Pancreas (tissue), 10 donors: ENCODE results near the gene TRMT10C. TPM values are rescaled to one million over a fixed set of nuclear protein-coding genes. Genes with fewer than 3 reads are reported as not detected.

Source experiments
- ATAC-seq, 4 donors: fragments of 200-7000 bp; cut with Tn5 transposase; one replicate each; pipeline versions ENCODE4 v1.8.0 to v1.9.1; 2020; ENCODE audit warnings: mild to moderate bottlenecking in 4 of 4, moderate library complexity in 4 of 4
- DNase-seq, 6 donors: peaks; one replicate each; pipeline ENCODE4 v3.0.0-alpha.2; 2020
- FAIRE-seq: peaks from 2 replicates; lab custom pipeline; 2012; peaks lifted over from hg19 to GRCh38; lab: Jason Lieb, UNC
- H3K27ac ChIP-seq, 4 donors: fragments of 200-600 bp; sonication (generic); 1 replicate in 3 of 4; 2 replicates in 1 of 4; pipeline versions ENCODE4 v1.5.0 to v1.8.0; 2020
- H3K27me3 ChIP-seq, 4 donors: fragments of 200-600 bp; one replicate each; pipeline ENCODE4 v1.8.0; 2021
- H3K36me3 ChIP-seq, 3 donors: fragments of 200-600 bp; sonication (generic) in 1 of 3; one replicate each; pipeline versions ENCODE4 v1.5.0 to v1.8.0; 2020 to 2021
- H3K4me1 ChIP-seq, 3 donors: fragments of 200-600 bp; one replicate each; pipeline ENCODE4 v1.8.0; 2021
- H3K4me3 ChIP-seq, 4 donors: fragments of 200-600 bp; sonication (generic) in 2 of 4; one replicate each; pipeline versions ENCODE4 v1.5.0 to v1.8.0; 2020 to 2021
- H3K9me3 ChIP-seq, 4 donors: fragments of 200-600 bp; one replicate each; pipeline ENCODE4 v1.8.0; 2021
- WGBS, 2 donors: extraction: QIAGEN DNeasy Blood & Tissue Kit; methylation state at CpG; one replicate each; pipeline ENCODE4 v1.1.7; 2013; 5-methylcytosine and 5-hydroxymethylcytosine counted together
- intact Hi-C, 3 donors: fragments of 100-400 bp; cut with DNase I; formaldehyde crosslinking; loops; one replicate each; pipeline versions ENCODE4 v1.11.1 to v1.14.2; 2022
- polyA plus RNA-seq, 2 donors: library from polyadenylated mRNA; stranded (reverse); fragments of 200-250 nt; gene quantifications; one replicate each; pipeline ENCODE4 v1.2.3, GENCODE V29; 2013
- total RNA-seq, 6 donors: library from RNA; stranded (reverse); fragmentation: NEBNext Ultra II Directional in 4 of 6; extraction: Animal tissue kit (Norgen Biotek cat#: 25700) in 4 of 6; gene quantifications; one replicate each; pipeline versions ENCODE4 v1.2.1 to v1.2.4, GENCODE V29; 2021 to 2023
- TF ChIP-seq, protein P1 (sequence below), 4 donors: fragments of 200-600 bp; sonication (generic) in 3 of 4; IDR thresholded peaks; one replicate each; pipeline versions ENCODE4 v1.5.0 to v1.8.0; 2021; ENCODE audit warnings: antibody characterized with exemption in 4 of 4
- donor health status: healthy with polysubstance abuse.
- donor health status: DM: no; HTN: no; CAD: no; lungs with moderate emphysema.
- donor health status: DM: no; HTN: no; CAD: no.
- donor health status: control.
- donor health status: control.
- donor health status: Bipolar disorder and iron deficiency.
- donor health status: DM: yes; HTN: yes; CAD: no.
- donor health status: DM: no; HTN: no; CAD: no.
- donor health status: DM: no; HTN: no; CAD: no.
- donor health status: DM: yes; HTN: yes; CAD: no.

Gene TRMT10C
- total and polyA plus RNA-seq, 8 donors, result 3.7 to 8.4 (median 6.8) TPM

- H3K27ac ChIP-seq, result peak overlapping the region; percentile 94 to 99 (median 97)
- ATAC-seq (peak; percentile 66 to 78 (median 70)), DNase-seq (peak in 4 of 6 donors; percentile 54 to 70 (median 58)), FAIRE-seq (no peak)
- no peaks in the 10 kb centered on the region for H3K9me3 ChIP-seq
- WGBS, 2 donors, result 0% methylated on average over 37 to 41 of the region's 41 CpGs
- intact Hi-C loops, result no loop called here
- peaks cover 12 to 23% (median 17%) of the 10 kb centered on the region in 3 donors for H3K4me1 ChIP-seq
- TF ChIP-seq, protein P1, sequence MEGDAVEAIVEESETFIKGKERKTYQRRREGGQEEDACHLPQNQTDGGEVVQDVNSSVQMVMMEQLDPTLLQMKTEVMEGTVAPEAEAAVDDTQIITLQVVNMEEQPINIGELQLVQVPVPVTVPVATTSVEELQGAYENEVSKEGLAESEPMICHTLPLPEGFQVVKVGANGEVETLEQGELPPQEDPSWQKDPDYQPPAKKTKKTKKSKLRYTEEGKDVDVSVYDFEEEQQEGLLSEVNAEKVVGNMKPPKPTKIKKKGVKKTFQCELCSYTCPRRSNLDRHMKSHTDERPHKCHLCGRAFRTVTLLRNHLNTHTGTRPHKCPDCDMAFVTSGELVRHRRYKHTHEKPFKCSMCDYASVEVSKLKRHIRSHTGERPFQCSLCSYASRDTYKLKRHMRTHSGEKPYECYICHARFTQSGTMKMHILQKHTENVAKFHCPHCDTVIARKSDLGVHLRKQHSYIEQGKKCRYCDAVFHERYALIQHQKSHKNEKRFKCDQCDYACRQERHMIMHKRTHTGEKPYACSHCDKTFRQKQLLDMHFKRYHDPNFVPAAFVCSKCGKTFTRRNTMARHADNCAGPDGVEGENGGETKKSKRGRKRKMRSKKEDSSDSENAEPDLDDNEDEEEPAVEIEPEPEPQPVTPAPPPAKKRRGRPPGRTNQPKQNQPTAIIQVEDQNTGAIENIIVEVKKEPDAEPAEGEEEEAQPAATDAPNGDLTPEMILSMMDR (IDR thresholded peaks at IDR 0.05), result no peak
- H3K27me3 ChIP-seq, result no peaks in the 10 kb centered on the region
- no peaks in the 10 kb centered on the region for H3K36me3 ChIP-seq
- peak overlapping the region; percentile 74 to 90 (median 88) for H3K4me3 ChIP-seq
These were observed 12.9 kb downstream of the TRMT10C start for GRCh38 chr3:101574388-101575112.

GRCh38 chr3:101577286-101577685, 15.6 kb downstream of the TRMT10C start:
- FAIRE-seq, result no peak
- intact Hi-C loops, result no loop called here
- TF ChIP-seq, protein P1 (IDR thresholded peaks at IDR 0.05), result no peak
- no peaks in the 10 kb centered on the region for H3K36me3 ChIP-seq
- no peak overlapping the region for H3K27ac ChIP-seq
- H3K4me1 ChIP-seq, result peaks cover 19 to 28% (median 27%) of the 10 kb centered on the region in 3 donors
- no peaks in the 10 kb centered on the region for H3K27me3 ChIP-seq
- no peaks in the 10 kb centered on the region for H3K9me3 ChIP-seq
- 89 to 98% methylated on average over 6 of the region's 6 CpGs for WGBS, 2 donors
- no peak for ATAC-seq
- DNase-seq, result no peak
- no peak overlapping the region for H3K4me3 ChIP-seq

DNA sequence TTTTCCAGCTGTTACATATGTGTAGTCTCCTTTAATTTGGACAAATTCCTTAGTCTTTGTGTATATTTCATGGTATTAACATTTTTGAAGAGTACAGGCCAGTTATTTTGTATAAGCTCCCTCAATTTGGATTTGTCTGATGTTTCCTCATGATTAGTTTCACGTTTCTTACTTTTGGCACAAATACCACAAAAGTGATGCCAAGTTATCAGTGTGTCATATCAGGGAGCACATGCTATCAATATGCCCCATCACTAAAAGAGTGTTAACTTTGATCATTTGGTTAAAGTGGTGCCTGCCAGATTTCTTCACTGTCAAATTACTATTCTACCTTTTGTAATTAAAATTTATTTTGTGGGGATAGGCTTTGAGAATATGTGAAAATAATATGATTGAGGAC, 26.9 kb downstream of the TRMT10C start:
- WGBS, 2 donors, result 6 to 9% methylated on average over 1 of the region's 1 CpG
- DNase-seq (no peak), FAIRE-seq (no peak), ATAC-seq (no peak)
- intact Hi-C loops, result no loop called here
- Histone ChIP-seq H3K36me3 (peaks cover 0 to 32% (median 0%) of the 10 kb centered on the region in 3 donors), H3K4me3 (no peak overlapping the region), H3K4me1 (no peaks in the 10 kb centered on the region), H3K9me3 (no peaks in the 10 kb centered on the region), H3K27ac (no peak overlapping the region), H3K27me3 (no peaks in the 10 kb centered on the region)
- TF ChIP-seq, protein P1 (IDR thresholded peaks at IDR 0.05), result no peak

- DNase-seq, result no peak
- Histone ChIP-seq H3K36me3 (peaks cover 0 to 44% (median 0%) of the 10 kb centered on the region in 3 donors), H3K27ac (no peak overlapping the region), H3K4me3 (no peak overlapping the region), H3K9me3 (no peaks in the 10 kb centered on the region), H3K27me3 (no peaks in the 10 kb centered on the region), H3K4me1 (no peaks in the 10 kb centered on the region)
- FAIRE-seq, result no peak
- TF ChIP-seq, protein P1 (IDR thresholded peaks at IDR 0.05), result no peak
- WGBS, 2 donors, result 87 to 92% methylated on average over 3 of the region's 3 CpGs
- ATAC-seq, result no peak
- intact Hi-C loops, result no loop called here
These were observed 29.4 kb downstream of the TRMT10C start for GRCh38 chr3:101591071-101591470.

DNA sequence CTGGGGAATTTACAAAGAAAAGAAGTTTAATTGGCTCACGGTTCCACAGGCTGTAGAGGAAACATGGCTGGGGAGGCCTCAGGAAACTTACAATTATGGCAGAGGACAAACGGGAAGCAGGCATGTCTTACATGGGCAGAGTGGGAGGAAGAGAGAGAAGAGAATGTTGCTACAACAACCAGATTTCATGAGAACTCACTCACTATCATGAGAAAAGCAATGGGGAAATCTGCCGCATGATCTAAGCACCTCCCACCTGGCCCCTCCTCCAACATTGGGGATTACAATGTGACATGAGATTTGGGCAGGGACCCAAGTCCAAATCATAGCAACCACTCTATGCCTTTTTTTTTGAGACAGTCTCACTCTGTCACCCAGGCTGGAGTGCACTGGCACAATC, 41.1 kb downstream of the TRMT10C start:
- no peak overlapping the region for H3K4me3 ChIP-seq
- H3K36me3 ChIP-seq, result no peaks in the 10 kb centered on the region
- no peaks in the 10 kb centered on the region for H3K27me3 ChIP-seq
- no peak overlapping the region for H3K27ac ChIP-seq
- DNase-seq, result no peak
- no peaks in the 10 kb centered on the region for H3K4me1 ChIP-seq
- FAIRE-seq, result no peak
- 92 to 94% methylated on average over 3 of the region's 3 CpGs for WGBS, 2 donors
- intact Hi-C loops, result no loop called here
- no peaks in the 10 kb centered on the region for H3K9me3 ChIP-seq
- ATAC-seq, result no peak
- TF ChIP-seq, protein P1 (IDR thresholded peaks at IDR 0.05), result no peak
